OCI-LY7 (cell line): ENCODE results near the gene CBLC. TPM values are rescaled to one million over a fixed set of nuclear protein-coding genes. Genes with fewer than 3 reads are reported as not detected.

ENCODE experiments used
- BruUV-seq: library from RNA; stranded (reverse); fragments of 400-500 nt; replicated peaks from 2 replicates; lab custom pipeline; 2021; lab: Mats Ljungman, UMichigan
- CTCF ChIA-PET: fragments of 300-600 bp; sonication (Branson Sonifier 250); formaldehyde crosslinking; loops from one replicate; lab custom pipeline; 2022; ENCODE audit warnings: antibody characterized with exemption; ENCODE audit not compliant: unreplicated experiment; lab: Charles Lee
- POLR2A ChIA-PET: fragments of 300-600 bp; sonication (Branson Sonifier 250); formaldehyde crosslinking; loops from one replicate; lab custom pipeline; 2022; ENCODE audit warnings: antibody characterized with exemption; lab: Charles Lee
- DNase-seq: peaks from one replicate; pipeline ENCODE4 v3.0.0-alpha.2; 2015; ENCODE audit warnings: low spot score
- H2AFZ ChIP-seq: fragments of 200-600 bp; sonication (generic), shearing (Covaris generic); 2 replicates; pipeline ENCODE4 v1.6.1; 2014; ENCODE audit warnings: mild to moderate bottlenecking, antibody characterized with exemption, low read length, moderate library complexity
- H3K27ac ChIP-seq: fragments of 200-600 bp; sonication (generic); 2 replicates; pipeline ENCODE4 v1.5.1; 2014; ENCODE audit warnings: mixed run types, low read depth, mild to moderate bottlenecking, moderate library complexity, low read length, inconsistent platforms; ENCODE audit not compliant: poor library complexity, severe bottlenecking
- H3K36me3 ChIP-seq: fragments of 200-600 bp; sonication (generic); 2 replicates; pipeline ENCODE4 v1.6.1; 2014; ENCODE audit warnings: mild to moderate bottlenecking, antibody characterized with exemption, low read length, moderate library complexity, mixed read lengths; ENCODE audit not compliant: insufficient read depth
- H3K4me1 ChIP-seq: fragments of 200-600 bp; sonication (generic); 2 replicates; pipeline ENCODE4 v1.5.1; 2014; ENCODE audit warnings: mild to moderate bottlenecking, low read length; ENCODE audit not compliant: insufficient read depth, poor library complexity, severe bottlenecking
- H3K4me2 ChIP-seq: fragments of 200-600 bp; sonication (generic); 2 replicates; pipeline ENCODE4 v1.6.1; 2014; ENCODE audit warnings: mild to moderate bottlenecking, low read length
- H3K4me3 ChIP-seq: fragments of 200-600 bp; sonication (generic); 2 replicates; pipeline ENCODE4 v1.5.1; 2014; ENCODE audit warnings: mild to moderate bottlenecking, low read depth, low read length; ENCODE audit not compliant: poor library complexity, severe bottlenecking
- H3K79me2 ChIP-seq: fragments of 200-600 bp; sonication (generic); 2 replicates; pipeline ENCODE4 v1.6.1; 2016; ENCODE audit warnings: low read depth, mild to moderate bottlenecking, low read length, moderate library complexity, mixed read lengths; ENCODE audit not compliant: insufficient read depth
- H3K9me2 ChIP-seq: fragments of 200-600 bp; sonication (generic); 2 replicates; pipeline ENCODE4 v1.6.1; 2016; ENCODE audit warnings: mild to moderate bottlenecking, low read length, mixed read lengths; ENCODE audit not compliant: insufficient read depth
- H3K9me3 ChIP-seq: fragments of 200-600 bp; sonication (generic); 2 replicates; pipeline ENCODE4 v1.6.1; 2014; ENCODE audit warnings: mild to moderate bottlenecking, mixed run types, low read length, mixed read lengths
- H4K20me1 ChIP-seq: fragments of 200-600 bp; sonication (generic); 2 replicates; pipeline ENCODE4 v1.6.1; 2014; ENCODE audit warnings: mild to moderate bottlenecking, antibody characterized with exemption, low read length, moderate library complexity, mixed read lengths; ENCODE audit not compliant: insufficient read depth
- EZH2phosphoT487 ChIP-seq: fragments of 200-600 bp; sonication (generic); IDR thresholded peaks from 2 replicates; pipeline ENCODE4 v1.6.1; 2018; ENCODE audit warnings: low read depth, borderline replicate concordance, mild to moderate bottlenecking, mixed run types, antibody characterized with exemption, low read length, moderate library complexity, mixed read lengths
- intact Hi-C: fragments of 100-400 bp; cut with micrococcal nuclease; formaldehyde crosslinking; loops from one replicate; pipeline ENCODE4 v1.10.0; 2022; ENCODE audit not compliant: unreplicated experiment
- total RNA-seq, 2 experiments: library from RNA; depleted of rRNA in 1 of 2; stranded (reverse); fragments of >200 nt in 1 of 2; shearing (Covaris generic) in 1 of 2; gene quantifications; 2 replicates each; pipeline ENCODE4 v1.2.3, GENCODE V29; 2014 to 2022
- TF ChIP-seq, protein P1 (sequence below): fragments of 200-600 bp; sonication (generic); conservative IDR thresholded peaks from 2 replicates; pipeline ENCODE4 v1.5.1; 2014; ENCODE audit warnings: mild to moderate bottlenecking, antibody characterized with exemption, low read length, moderate library complexity, mixed read lengths

The CBLC gene
- total RNA-seq, 2 experiments from 2014 or later, result not detected

DNA sequence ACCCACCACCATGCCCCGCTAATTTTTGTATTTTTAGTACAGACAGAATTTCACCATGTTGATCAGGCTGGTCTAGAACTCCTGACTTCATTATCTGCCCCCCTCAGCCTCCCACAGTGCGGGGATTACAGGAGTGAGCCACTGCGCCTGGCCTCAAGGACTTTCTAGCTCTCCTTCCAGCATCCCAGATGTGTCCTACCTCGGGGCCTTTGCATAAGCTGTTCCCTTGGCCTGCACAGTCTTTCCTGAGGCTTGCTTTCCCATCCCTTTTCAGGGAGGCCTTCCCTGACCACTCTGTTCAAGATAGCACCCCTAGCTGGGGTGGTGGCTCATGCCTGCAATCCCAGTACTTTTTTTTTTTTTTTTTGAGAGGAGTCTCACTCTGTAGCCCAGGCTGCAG is 16.9 kb downstream of the CBLC start:
- H3K27ac ChIP-seq, result no peak overlapping the region
- no peak overlapping the region for H2AFZ ChIP-seq
- ChIA-PET CTCF (no interaction called here), POLR2A (no interaction called here)
- H3K4me2 ChIP-seq, result no peak overlapping the region
- no peaks in the 10 kb centered on the region for H3K9me3 ChIP-seq
- no TSS peak for BruUV-seq
- no peaks in the 10 kb centered on the region for H3K36me3 ChIP-seq
- no peaks in the 10 kb centered on the region for H3K9me2 ChIP-seq
- TF ChIP-seq, protein P1, sequence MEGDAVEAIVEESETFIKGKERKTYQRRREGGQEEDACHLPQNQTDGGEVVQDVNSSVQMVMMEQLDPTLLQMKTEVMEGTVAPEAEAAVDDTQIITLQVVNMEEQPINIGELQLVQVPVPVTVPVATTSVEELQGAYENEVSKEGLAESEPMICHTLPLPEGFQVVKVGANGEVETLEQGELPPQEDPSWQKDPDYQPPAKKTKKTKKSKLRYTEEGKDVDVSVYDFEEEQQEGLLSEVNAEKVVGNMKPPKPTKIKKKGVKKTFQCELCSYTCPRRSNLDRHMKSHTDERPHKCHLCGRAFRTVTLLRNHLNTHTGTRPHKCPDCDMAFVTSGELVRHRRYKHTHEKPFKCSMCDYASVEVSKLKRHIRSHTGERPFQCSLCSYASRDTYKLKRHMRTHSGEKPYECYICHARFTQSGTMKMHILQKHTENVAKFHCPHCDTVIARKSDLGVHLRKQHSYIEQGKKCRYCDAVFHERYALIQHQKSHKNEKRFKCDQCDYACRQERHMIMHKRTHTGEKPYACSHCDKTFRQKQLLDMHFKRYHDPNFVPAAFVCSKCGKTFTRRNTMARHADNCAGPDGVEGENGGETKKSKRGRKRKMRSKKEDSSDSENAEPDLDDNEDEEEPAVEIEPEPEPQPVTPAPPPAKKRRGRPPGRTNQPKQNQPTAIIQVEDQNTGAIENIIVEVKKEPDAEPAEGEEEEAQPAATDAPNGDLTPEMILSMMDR, result no peak
- TF ChIP-seq EZH2phosphoT487, result no peak
- no peak for DNase-seq
- peaks cover 21% of the 10 kb centered on the region for H3K4me1 ChIP-seq
- H4K20me1 ChIP-seq, result no peaks in the 10 kb centered on the region
- H3K4me3 ChIP-seq, result no peak overlapping the region
- H3K79me2 ChIP-seq, result no peaks in the 10 kb centered on the region
- intact Hi-C loops, result no loop called here

DNA sequence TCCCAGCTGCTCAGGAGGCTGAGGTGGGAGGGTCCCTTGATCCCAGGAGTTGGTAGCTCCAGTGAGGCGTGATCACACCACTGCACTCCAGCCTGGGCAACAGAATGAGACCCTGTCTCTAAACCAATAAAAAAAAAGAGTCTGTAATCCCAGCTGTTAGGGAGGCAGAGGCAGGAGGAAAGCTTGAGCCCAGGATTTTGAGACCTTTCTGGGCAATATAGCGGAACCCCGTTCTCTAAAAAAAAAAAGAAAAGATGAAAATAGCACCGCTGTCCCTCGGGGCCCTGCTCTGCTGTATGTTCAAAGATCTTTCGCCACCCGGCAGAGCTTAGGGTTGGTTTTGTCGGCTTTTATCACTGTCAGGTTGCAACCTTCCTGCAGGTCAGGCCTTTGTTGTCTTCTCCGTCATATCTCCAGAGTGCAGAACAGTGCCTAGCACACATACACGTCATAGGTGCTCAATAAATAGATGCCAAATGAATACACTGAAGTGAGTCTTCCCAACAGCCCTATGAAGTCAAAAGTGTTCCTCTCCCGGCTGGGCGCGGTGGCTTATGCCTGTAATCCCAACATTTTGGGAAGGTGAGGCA is 17.8 kb downstream of the CBLC start:
- Histone ChIP-seq H4K20me1 (no peaks in the 10 kb centered on the region), H3K27ac (no peak overlapping the region), H3K4me1 (peaks cover 26% of the 10 kb centered on the region), H3K79me2 (no peaks in the 10 kb centered on the region), H3K9me2 (no peaks in the 10 kb centered on the region), H3K9me3 (no peaks in the 10 kb centered on the region), H3K4me3 (no peak overlapping the region), H3K4me2 (no peak overlapping the region), H2AFZ (no peak overlapping the region), H3K36me3 (no peaks in the 10 kb centered on the region)
- no TSS peak for BruUV-seq
- no peak for DNase-seq
- TF ChIP-seq EZH2phosphoT487, result no peak
- TF ChIP-seq, protein P1, result no peak
- intact Hi-C loops, result no loop called here
- ChIA-PET POLR2A (interaction anchor here (0.5 kb wide), 1 partner anchor 83 kb away, joined by 3 read pairs; no protein-coding TSS in a partner anchor), CTCF (no interaction called here)

DNA sequence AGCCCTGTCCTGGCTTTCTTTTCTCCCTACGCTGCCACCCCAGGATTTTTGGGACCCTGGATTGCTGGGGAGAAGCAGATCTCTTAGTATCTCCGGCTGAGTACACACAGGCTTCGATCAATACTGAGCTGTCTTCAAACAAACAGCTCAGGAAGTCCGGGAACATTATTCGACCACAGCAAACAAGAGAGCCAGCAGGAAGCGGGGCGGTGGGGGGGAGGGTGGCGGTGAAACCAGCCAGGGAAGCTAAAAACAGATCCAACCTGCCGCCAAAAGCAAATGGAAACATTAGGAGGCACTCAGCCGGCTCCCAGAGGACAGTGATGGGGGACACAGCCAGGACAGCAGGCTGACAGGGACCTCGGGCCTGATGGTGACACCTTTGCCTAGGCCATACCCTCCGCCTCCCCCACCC is 19.0 kb downstream of the CBLC start:
- intact Hi-C loops, result no loop called here
- ChIA-PET CTCF (no interaction called here), POLR2A (interaction anchor here (0.6 kb wide), 1 partner anchor 133 kb away, joined by 5 read pairs; no protein-coding TSS in a partner anchor)
- no peak for TF ChIP-seq EZH2phosphoT487
- TF ChIP-seq, protein P1, result no peak
- Histone ChIP-seq H3K9me3 (no peaks in the 10 kb centered on the region), H3K27ac (peak overlapping the region; percentile 10), H3K36me3 (no peaks in the 10 kb centered on the region), H3K9me2 (no peaks in the 10 kb centered on the region), H2AFZ (peak overlapping the region; percentile 72; the same call in 1 of the 2 replicates), H3K79me2 (no peaks in the 10 kb centered on the region), H3K4me1 (peaks cover 26% of the 10 kb centered on the region), H3K4me3 (no peak overlapping the region), H4K20me1 (no peaks in the 10 kb centered on the region), H3K4me2 (peak overlapping the region; percentile 1; the same call in 1 of the 2 replicates)
- DNase-seq, result peak; percentile 24
- no TSS peak for BruUV-seq
